OCI-M2 (cell line): ENCODE measurements around the gene BRD7.
"Not testable (repeated sequence)": the region's sequence is repeated elsewhere in the genome, so short reads cannot be mapped to it uniquely, and the experiment has no call there.

Experiments used
- DNase-seq: peaks from one replicate; lab custom pipeline; 2025; ENCODE audit not compliant: unreplicated experiment; lab: John Stamatoyannopoulos, UW

The BRD7 gene

GRCh38 chr16:50360033-50360778, 8.6 kb downstream of the BRD7 start:
- no peak for DNase-seq

DNA sequence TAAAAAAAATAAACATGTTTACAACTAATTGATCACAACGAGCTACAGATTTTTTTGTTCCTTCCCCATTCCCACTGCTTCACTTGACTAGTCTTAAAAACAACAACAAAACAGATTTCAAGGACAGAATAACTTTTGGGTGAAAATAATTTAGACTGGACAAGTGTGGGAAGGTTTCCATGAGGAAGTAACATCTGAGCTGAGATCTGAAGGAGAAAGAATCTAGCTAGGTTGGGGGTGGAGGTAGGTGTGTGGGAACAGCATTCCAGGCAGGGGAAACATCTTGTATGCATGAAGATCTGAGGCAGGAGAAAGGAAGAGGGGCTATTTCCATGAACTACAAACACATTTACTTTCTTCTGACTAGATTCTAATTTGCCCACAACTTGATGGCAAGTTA, 9.2 kb downstream of the BRD7 start:
- no peak for DNase-seq

- DNase-seq = no peak
Observed at GRCh38 chr16:50354629-50355456, 13.9 kb downstream of the BRD7 start.

- no peak for DNase-seq
Observed at GRCh38 chr16:50354082-50354481, 14.7 kb downstream of the BRD7 start.

GRCh38 chr16:50351952-50352351, 16.8 kb downstream of the BRD7 start:
- no peak for DNase-seq

- DNase-seq = no peak
Observed at GRCh38 chr16:50351116-50351515, 17.7 kb downstream of the BRD7 start.

GRCh38 chr16:50345210-50345609, 23.6 kb downstream of the BRD7 start:
- DNase-seq = not testable (repeated sequence)

DNA sequence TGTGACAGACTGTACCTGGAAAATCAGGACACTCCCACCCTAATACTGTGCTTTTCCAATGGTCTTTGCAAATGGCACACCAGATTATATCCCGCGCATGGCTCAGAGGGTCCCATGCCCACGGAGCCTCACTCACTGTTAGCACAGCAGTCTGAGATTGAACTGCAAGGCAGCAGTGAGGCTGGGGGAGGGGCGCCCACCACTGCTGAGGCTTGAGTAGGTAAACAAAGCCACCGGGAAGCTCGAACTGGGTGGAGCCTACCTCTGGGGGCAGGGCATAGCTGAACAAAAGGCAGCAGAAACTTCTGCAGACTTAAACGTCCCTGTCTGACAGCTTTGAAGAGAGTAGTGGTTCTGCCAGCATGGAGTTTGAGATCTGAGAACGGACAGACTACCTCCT, 25.2 kb downstream of the BRD7 start:
- DNase-seq = not testable (repeated sequence)

DNA sequence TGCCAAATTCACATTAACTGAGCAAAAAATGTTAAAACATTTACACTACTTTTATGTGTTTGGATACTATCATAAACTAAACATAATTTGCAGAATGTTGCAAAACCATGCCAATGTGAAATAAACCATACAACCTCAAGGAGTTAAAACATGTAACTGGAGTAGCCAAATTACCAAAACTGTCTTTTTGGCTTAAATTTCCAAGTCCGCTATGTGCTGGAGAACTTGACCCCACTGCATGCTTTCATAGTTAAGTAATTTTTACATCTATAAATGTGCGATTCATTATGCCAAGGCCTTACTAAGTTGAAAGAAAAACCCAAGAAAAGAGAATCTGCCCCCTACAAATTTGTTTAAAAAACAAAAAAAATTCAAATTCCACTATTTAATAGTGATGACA, 28.2 kb downstream of the BRD7 start:
- DNase-seq = no peak

DNA sequence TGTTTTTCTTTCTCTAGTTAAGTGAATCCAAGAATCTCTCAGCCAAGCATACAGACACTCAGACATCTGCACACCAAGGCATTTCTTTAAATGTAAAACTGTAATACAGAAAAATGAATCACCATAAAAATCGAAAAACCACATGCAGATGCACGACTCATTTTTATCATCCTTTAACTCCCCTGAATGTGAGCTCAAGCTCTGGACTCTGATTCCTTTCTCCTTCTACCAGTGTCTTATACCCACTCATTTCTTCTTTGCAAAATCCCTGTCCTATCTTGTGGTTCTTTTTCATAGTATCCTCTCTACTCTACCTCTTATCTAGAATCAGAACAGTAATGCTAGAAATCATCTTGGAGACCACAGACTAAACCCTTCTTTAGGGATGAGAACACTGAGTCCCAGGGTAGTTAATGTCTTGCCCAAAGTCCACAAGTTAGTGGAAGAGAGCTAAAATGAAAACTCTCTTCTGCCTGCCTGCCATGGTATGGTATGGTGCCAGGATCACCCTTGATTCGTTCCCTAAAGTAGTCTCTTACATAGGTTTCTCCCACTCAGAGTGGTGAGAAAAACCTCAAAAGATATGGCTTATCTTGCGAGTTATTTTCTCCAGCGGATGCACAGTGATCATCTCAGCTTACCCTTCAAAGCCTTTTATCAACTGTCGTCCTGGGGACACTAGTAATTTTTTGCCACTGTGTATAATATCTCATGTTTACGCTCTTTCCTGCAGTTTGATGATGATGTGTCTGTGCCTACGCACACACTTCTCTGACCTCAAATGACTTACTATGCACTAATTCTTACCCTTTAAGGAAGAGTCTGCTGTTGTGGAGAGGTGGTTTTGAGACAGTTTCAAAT, 30.2 kb downstream of the BRD7 start:
- DNase-seq = no peak

- DNase-seq = no peak
Observed at GRCh38 chr16:50336884-50337283, 31.9 kb downstream of the BRD7 start.

DNA sequence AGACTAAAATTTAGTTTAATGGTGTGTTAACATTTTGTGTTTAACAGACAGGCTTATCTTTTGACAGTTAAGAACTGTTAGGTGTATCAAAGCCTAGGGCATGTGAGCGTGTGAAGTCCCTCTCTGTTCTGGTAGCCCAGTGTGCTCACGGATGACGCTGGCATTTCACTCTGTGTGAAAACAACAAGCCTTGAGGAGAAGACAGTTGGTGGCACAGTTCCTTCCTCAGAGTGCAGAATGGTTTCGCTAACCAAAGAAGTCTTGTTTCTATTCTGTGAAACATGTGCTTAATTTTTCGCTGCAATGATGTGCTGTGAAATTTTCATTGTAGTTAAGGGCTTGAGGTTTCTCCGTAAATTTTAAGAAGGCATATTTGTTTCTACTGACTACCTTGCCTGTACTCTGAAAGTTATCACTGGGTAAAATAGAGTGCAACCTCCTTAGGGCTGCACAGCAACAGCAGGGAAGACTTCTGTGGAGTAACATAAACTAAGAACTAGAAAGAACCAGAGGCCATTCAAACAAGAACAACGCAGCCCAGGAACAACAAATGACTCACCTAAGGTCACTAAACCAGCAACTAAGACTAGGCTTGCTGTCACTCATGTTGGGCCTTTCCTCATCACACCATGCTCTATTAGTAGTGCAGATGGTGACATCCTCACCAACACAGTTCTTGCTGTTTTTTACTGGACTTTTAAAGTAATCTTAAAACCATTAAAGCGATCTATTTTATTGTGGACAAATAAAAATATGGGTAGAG, 33.4 kb downstream of the BRD7 start:
- DNase-seq = no peak

DNA sequence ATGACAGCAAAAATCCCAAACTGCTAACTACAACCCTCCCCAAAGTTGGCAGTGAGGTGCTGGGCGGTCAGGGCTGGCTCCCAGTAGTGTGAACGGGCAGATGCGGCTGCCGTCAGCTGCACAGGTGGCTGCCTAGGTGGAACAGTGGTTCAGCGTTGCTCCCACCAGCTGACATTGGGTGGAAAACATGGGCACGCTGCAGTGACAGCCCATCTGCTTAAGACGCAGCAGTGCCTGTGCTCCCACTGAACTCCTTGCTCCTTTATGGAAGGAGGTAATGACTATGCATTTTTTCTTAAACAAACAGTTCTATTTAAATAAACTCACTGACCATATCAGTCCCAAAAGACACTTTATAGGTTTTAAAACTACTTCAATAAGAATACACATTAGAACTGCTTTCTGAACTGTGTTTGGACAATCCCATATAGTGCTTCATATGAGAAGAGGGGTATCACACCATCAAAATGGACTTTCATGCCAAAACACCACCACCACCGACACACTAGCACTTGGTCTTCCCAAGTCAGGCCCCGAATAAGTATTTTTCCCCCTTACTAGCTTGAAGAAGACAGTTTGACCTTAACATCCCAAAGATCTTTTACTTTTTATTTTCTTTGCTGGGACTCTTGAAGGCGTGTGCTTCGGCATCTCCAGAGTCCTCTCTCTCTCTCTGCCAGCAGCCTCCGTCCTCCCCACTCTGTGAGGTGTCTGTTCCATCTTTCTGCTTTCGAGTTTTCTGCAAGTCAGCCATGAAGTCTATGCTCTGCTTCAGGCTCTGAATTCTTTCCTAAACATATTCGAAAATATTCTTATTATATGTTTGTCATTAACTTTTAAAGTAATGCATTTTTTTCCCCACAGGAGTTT, 34.4 kb downstream of the BRD7 start:
- no peak for DNase-seq

DNA sequence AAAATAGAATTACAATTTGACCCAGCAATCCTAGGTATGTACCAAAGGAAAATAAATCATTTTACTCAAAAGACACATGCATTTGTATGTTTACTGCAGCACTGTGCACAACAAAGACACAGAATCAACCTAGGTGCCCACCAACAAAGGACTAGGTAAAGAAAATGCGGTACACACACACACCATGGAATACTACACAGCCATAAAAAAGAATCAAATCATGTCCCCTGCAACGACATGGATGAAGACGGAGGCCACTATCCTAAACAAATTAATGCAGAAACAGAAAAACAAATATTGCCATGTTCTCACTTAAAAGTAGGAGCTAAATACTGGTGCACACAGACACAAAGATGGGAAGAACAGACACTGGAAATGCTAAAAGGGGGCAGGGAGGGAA, 36.2 kb downstream of the BRD7 start:
- DNase-seq = no peak

- DNase-seq = no peak
Observed at GRCh38 chr16:50331570-50331969, 37.2 kb downstream of the BRD7 start.

- DNase-seq = no peak
Observed at GRCh38 chr16:50329446-50330189, 39.2 kb downstream of the BRD7 start.

GRCh38 chr16:50326835-50327465, 41.8 kb downstream of the BRD7 start:
- no peak for DNase-seq

DNA sequence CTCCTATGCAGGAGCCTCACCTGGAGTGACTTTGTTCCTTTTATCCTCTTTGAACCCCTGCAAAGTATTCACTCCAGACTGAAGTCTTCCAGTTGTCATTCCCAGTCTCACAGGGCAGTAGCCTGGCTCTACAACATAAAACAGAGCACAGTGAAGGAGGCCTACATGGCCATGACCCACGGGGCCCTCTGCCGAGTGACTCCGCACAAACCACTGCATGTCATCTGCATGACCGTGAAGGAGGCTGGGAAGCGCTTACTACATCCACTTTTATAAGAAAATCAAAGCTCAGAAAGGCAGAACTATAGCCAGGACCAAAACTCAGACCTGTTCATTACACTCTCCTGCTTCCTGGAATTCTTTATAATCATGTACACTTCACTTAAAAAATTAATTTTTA, 42.5 kb downstream of the BRD7 start:
- no peak for DNase-seq

GRCh38 chr16:50324345-50324744, 44.4 kb downstream of the BRD7 start:
- DNase-seq = no peak
